Panc1 (cell line): ENCODE data around the gene DLEU7. TPM values are rescaled to one million over a fixed set of nuclear protein-coding genes. Genes with fewer than 3 reads are reported as not detected.

ENCODE experiments used
- ATAC-seq: fragments of 200-7000 bp; cut with Tn5 transposase; 2 replicates; pipeline ENCODE4 v1.9.1; 2020; ENCODE audit warnings: mild to moderate bottlenecking, moderate library complexity
- BruUV-seq: library from RNA; stranded (reverse); fragments of 400-500 nt; replicated peaks from 2 replicates; lab custom pipeline; 2021; lab: Mats Ljungman, UMichigan
- CTCF ChIA-PET: fragments of 300-600 bp; sonication (Branson Sonifier 250); formaldehyde crosslinking; loops from one replicate; lab custom pipeline; 2022; ENCODE audit warnings: antibody characterized with exemption; lab: Charles Lee
- POLR2A ChIA-PET: fragments of 300-600 bp; sonication (Branson Sonifier 250); formaldehyde crosslinking; loops from one replicate; lab custom pipeline; 2022; ENCODE audit warnings: antibody characterized with exemption; lab: Charles Lee
- DNase-seq: peaks from one replicate; pipeline ENCODE4 v3.0.0-alpha.2; 2010; ENCODE audit warnings: low read depth, low spot score
- H3K27ac ChIP-seq: 2 replicates; pipeline ENCODE4 v1.5.1; 2011; ENCODE audit warnings: mild to moderate bottlenecking, low read length, inconsistent platforms
- H3K27me3 ChIP-seq: fragments of 200-500 bp; sonication (Bioruptor generic); 2 replicates; pipeline ENCODE4 v1.6.0; 2014; ENCODE audit warnings: low read length, inconsistent platforms; ENCODE audit not compliant: control insufficient read depth, insufficient read depth
- H3K36me3 ChIP-seq: fragments of 200-500 bp; sonication (Bioruptor generic); 2 replicates; pipeline ENCODE4 v1.5.1; 2014; ENCODE audit warnings: inconsistent platforms, mild to moderate bottlenecking, low read length, moderate library complexity; ENCODE audit not compliant: control insufficient read depth, insufficient read depth
- H3K4me1 ChIP-seq: 2 replicates; pipeline ENCODE4 v1.5.1; 2011; ENCODE audit warnings: inconsistent platforms, mild to moderate bottlenecking, low read length, moderate library complexity; ENCODE audit not compliant: control insufficient read depth, insufficient read depth
- H3K4me3 ChIP-seq, 2 experiments: 2 replicates each; pipeline ENCODE4 v1.5.1; 2011 to 2012; ENCODE audit warnings: low read depth in 2 of 2, low read length in 2 of 2, mild to moderate bottlenecking in 2 of 2, inconsistent platforms in 1 of 2, moderate library complexity in 1 of 2
- H3K9me3 ChIP-seq: fragments of 200-500 bp; sonication (Bioruptor generic); 2 replicates; pipeline ENCODE4 v1.5.1; 2014; ENCODE audit warnings: low read depth, mild to moderate bottlenecking, inconsistent platforms, low read length, moderate library complexity; ENCODE audit not compliant: control insufficient read depth, insufficient read depth
- CTCF ChIP-seq: fragments of 450-650 bp; IDR thresholded peaks from 2 replicates; pipeline ENCODE4 v1.5.1; 2017; ENCODE audit warnings: mild to moderate bottlenecking
- POLR2AphosphoS5 ChIP-seq: IDR thresholded peaks from 2 replicates; pipeline ENCODE4 v1.6.1; 2012; ENCODE audit warnings: mild to moderate bottlenecking, low read depth, low read length, moderate library complexity
- REST ChIP-seq, 2 experiments: IDR thresholded peaks; 2 replicates each; pipeline ENCODE4 v1.6.1; 2011 to 2012; ENCODE audit warnings: low read depth in 2 of 2, control low read depth in 1 of 2, low read length in 1 of 2, mild to moderate bottlenecking in 1 of 2, moderate library complexity in 1 of 2; ENCODE audit not compliant: insufficient read depth in 1 of 2
- SIN3A ChIP-seq: IDR thresholded peaks from 2 replicates; pipeline ENCODE4 v1.6.1; 2012; ENCODE audit warnings: low read depth, mild to moderate bottlenecking, low read length, moderate library complexity, borderline replicate concordance; ENCODE audit not compliant: insufficient read depth
- in situ Hi-C: cut with HindIII; loops from 2 replicates; pipeline ENCODE4 v1.10.0; 2016; ENCODE audit warnings: low sequenced_read_pairs, low pct_unique_long_range_greater_than_20kb
- intact Hi-C: fragments of 100-400 bp; cut with micrococcal nuclease; formaldehyde crosslinking; loops from one replicate; pipeline ENCODE4 v1.10.0; 2022; ENCODE audit not compliant: unreplicated experiment
- total RNA-seq: library from RNA; stranded (reverse); gene quantifications from one replicate; pipeline ENCODE4 v1.2.1, GENCODE V29; 2021; ENCODE audit not compliant: unreplicated experiment

Gene DLEU7
- total RNA-seq, 1 experiment from 2014 or later = not detected

- in situ Hi-C loops = no loop called here
Observed at GRCh38 chr13:50842990-50843256, 569 bp downstream of the DLEU7 start.

GRCh38 chr13:50842251-50842989 is 1.1 kb downstream of the DLEU7 start:
- H3K36me3 ChIP-seq = no peaks in the 10 kb centered on the region

More at GRCh38 chr13:50842990-50843256, 569 bp downstream of the DLEU7 start:
- POLR2A ChIA-PET = no interaction called here
- no peak overlapping the region for H3K4me3 ChIP-seq
- no peaks in the 10 kb centered on the region for H3K9me3 ChIP-seq
- intact Hi-C loops = no loop called here
- H3K27ac ChIP-seq = no peak overlapping the region
- H3K4me1 ChIP-seq = no peaks in the 10 kb centered on the region
- H3K27me3 ChIP-seq = no peaks in the 10 kb centered on the region
- BruUV-seq = no TSS peak
- no peaks in the 10 kb centered on the region for H3K36me3 ChIP-seq
- DNase-seq (no peak), ATAC-seq (no peak)
- CTCF ChIA-PET = no interaction called here
- TF ChIP-seq POLR2AphosphoS5 (no peak), SIN3A (no peak), REST (IDR thresholded peaks at IDR 0.05; ENCODE audit: insufficient read depth in 1 of 2, low read depth in 2 of 2, low read length in 1 of 2) (no peak)

More at GRCh38 chr13:50842251-50842989, 1.1 kb downstream of the DLEU7 start:
- no TSS peak for BruUV-seq
- no peaks in the 10 kb centered on the region for H3K27me3 ChIP-seq
- ATAC-seq (no peak), DNase-seq (no peak)
- ChIA-PET POLR2A (no interaction called here), CTCF (no interaction called here)
- no peaks in the 10 kb centered on the region for H3K9me3 ChIP-seq
- no peak overlapping the region for H3K4me3 ChIP-seq
- in situ Hi-C loops (no loop called here), intact Hi-C loops (no loop called here)
- TF ChIP-seq CTCF (no peak), REST (IDR thresholded peaks at IDR 0.05; ENCODE audit: insufficient read depth in 1 of 2, low read depth in 2 of 2, low read length in 1 of 2) (no peak), SIN3A (no peak)
- no peaks in the 10 kb centered on the region for H3K4me1 ChIP-seq
- H3K27ac ChIP-seq = no peak overlapping the region
